GM23338 (cell line): ENCODE data around the gene FKBP5. TPM values are rescaled to one million over a fixed set of nuclear protein-coding genes. Genes with fewer than 3 reads are reported as not detected.

Source experiments
- ATAC-seq: fragments of 200-7000 bp; cut with Tn5 transposase; 3 replicates; pipeline ENCODE4 v1.9.1; 2020
- DNase-seq: peaks from one replicate; pipeline ENCODE4 v3.0.0-alpha.2; 2015; ENCODE audit warnings: low spot score
- H2AFZ ChIP-seq: fragments of 200-600 bp; sonication (generic); 2 replicates; pipeline ENCODE4 v1.8.0; 2016; ENCODE audit warnings: antibody characterized with exemption, mild to moderate bottlenecking, moderate library complexity
- H3F3A ChIP-seq: fragments of 200-600 bp; sonication (generic); replicated peaks from 2 replicates; pipeline ENCODE4 v1.8.0; 2017; ENCODE audit warnings: antibody characterized with exemption, mixed run types, low read depth
- H3K27ac ChIP-seq: fragments of 200-600 bp; sonication (generic); 2 replicates; pipeline ENCODE4 v1.6.1; 2016; ENCODE audit warnings: low read depth
- H3K27me3 ChIP-seq: fragments of 200-600 bp; sonication (generic); 2 replicates; pipeline ENCODE4 v1.8.0; 2016; ENCODE audit warnings: mild to moderate bottlenecking, mixed run types, moderate library complexity; ENCODE audit not compliant: insufficient read depth
- H3K36me3 ChIP-seq: fragments of 200-600 bp; sonication (generic); 2 replicates; pipeline ENCODE4 v1.8.0; 2016; ENCODE audit warnings: mild to moderate bottlenecking; ENCODE audit not compliant: insufficient read depth
- H3K4me1 ChIP-seq: fragments of 200-600 bp; sonication (generic); 2 replicates; pipeline ENCODE4 v1.8.0; 2016; ENCODE audit warnings: mild to moderate bottlenecking, moderate library complexity; ENCODE audit not compliant: insufficient read depth
- H3K4me2 ChIP-seq: fragments of 200-600 bp; sonication (generic); 2 replicates; pipeline ENCODE4 v1.7.1; 2017; ENCODE audit warnings: mixed run types
- H3K4me3 ChIP-seq: fragments of 200-600 bp; sonication (generic); 2 replicates; pipeline ENCODE4 v1.6.1; 2016; ENCODE audit warnings: mixed run types
- H3K79me2 ChIP-seq: fragments of 200-600 bp; sonication (generic); replicated peaks from 2 replicates; pipeline ENCODE4 v1.8.0; 2017; ENCODE audit warnings: mild to moderate bottlenecking; ENCODE audit not compliant: insufficient read depth
- H3K9me2 ChIP-seq: fragments of 200-600 bp; sonication (generic); 2 replicates; pipeline ENCODE4 v1.8.0; 2017; ENCODE audit not compliant: insufficient read depth
- H4K20me1 ChIP-seq: fragments of 200-600 bp; sonication (generic); replicated peaks from 2 replicates; pipeline ENCODE4 v1.8.0; 2017; ENCODE audit warnings: mild to moderate bottlenecking; ENCODE audit not compliant: insufficient read depth
- H3K27ac Mint-ChIP-seq: 2 replicates; pipeline ENCODE4 v1.8.0; 2020; ENCODE audit warnings: inconsistent platforms, mild to moderate bottlenecking, moderate library complexity, mixed read lengths
- H3K27me3 Mint-ChIP-seq: 3 replicates; pipeline ENCODE4 v1.8.0; 2022; ENCODE audit warnings: low read depth, mild to moderate bottlenecking, moderate library complexity, mixed read lengths, inconsistent platforms; ENCODE audit not compliant: insufficient read depth, poor library complexity
- H3K36me3 Mint-ChIP-seq: 3 replicates; pipeline ENCODE4 v1.8.0; 2021; ENCODE audit warnings: low read depth, mild to moderate bottlenecking, inconsistent platforms, moderate library complexity, mixed read lengths
- H3K4me1 Mint-ChIP-seq: 3 replicates; pipeline ENCODE4 v1.8.0; 2020; ENCODE audit warnings: mild to moderate bottlenecking, inconsistent platforms, mixed read lengths
- H3K4me3 Mint-ChIP-seq: 3 replicates; pipeline ENCODE4 v1.8.0; 2021; ENCODE audit warnings: moderate library complexity, mild to moderate bottlenecking, inconsistent platforms, mixed read lengths
- H3K9me3 Mint-ChIP-seq: 3 replicates; pipeline ENCODE4 v1.8.0; 2020; ENCODE audit warnings: moderate library complexity, mild to moderate bottlenecking, inconsistent platforms, mixed read lengths
- EZH2 ChIP-seq: fragments of 200-600 bp; sonication (generic); IDR thresholded peaks from one replicate; pipeline ENCODE4 v1.8.0; 2017; ENCODE audit warnings: antibody characterized with exemption, mild to moderate bottlenecking, low read depth; ENCODE audit not compliant: unreplicated experiment
- STAT1 ChIP-seq: IDR thresholded peaks from one replicate; pipeline ENCODE4 v1.6.1; 2016; ENCODE audit warnings: antibody characterized with exemption; ENCODE audit not compliant: unreplicated experiment
- ZNF114 ChIP-seq: fragments of 250-450 bp; sonication (Bioruptor Pico); IDR thresholded peaks from 2 replicates; pipeline ENCODE4 v1.5.0; 2020; ENCODE audit warnings: mild to moderate bottlenecking, moderate library complexity
- polyA plus RNA-seq: library from polyadenylated mRNA; unstranded; fragments of >200 nt; fragmentation: Nextera tagmentation; extraction: Ambion mirVana; gene quantifications from 2 replicates; pipeline ENCODE4 v1.2.1, GENCODE V29; 2016
- total RNA-seq: library from RNA; depleted of rRNA; stranded (reverse); fragments of >200 nt; shearing (Covaris generic); gene quantifications from 2 replicates; pipeline ENCODE4 v1.2.3, GENCODE V29; 2014
- TF ChIP-seq, protein P1 (sequence below), 2 experiments: fragments of 200-600 bp in 1 of 2; sonication (generic) in 1 of 2; conservative IDR thresholded peaks; 2 replicates each; pipeline versions ENCODE4 v1.5.1 to v1.6.1; 2016 to 2017; ENCODE audit warnings: antibody characterized with exemption in 2 of 2, low read depth in 2 of 2, mild to moderate bottlenecking in 2 of 2, moderate library complexity in 1 of 2
- TF ChIP-seq, protein P2 (sequence below): IDR thresholded peaks from one replicate; pipeline ENCODE4 v1.6.1; 2018; ENCODE audit warnings: antibody characterized with exemption; ENCODE audit not compliant: unreplicated experiment
- TF ChIP-seq, protein P3 (sequence below): fragments of 250-450 bp; sonication (Bioruptor Pico); IDR thresholded peaks from 2 replicates; pipeline ENCODE4 v1.5.0; 2020; ENCODE audit warnings: mild to moderate bottlenecking, moderate library complexity

FKBP5 gene
- total and polyA plus RNA-seq, 2 experiments from 2014 or later: 19.8 to 28.6 TPM

DNA sequence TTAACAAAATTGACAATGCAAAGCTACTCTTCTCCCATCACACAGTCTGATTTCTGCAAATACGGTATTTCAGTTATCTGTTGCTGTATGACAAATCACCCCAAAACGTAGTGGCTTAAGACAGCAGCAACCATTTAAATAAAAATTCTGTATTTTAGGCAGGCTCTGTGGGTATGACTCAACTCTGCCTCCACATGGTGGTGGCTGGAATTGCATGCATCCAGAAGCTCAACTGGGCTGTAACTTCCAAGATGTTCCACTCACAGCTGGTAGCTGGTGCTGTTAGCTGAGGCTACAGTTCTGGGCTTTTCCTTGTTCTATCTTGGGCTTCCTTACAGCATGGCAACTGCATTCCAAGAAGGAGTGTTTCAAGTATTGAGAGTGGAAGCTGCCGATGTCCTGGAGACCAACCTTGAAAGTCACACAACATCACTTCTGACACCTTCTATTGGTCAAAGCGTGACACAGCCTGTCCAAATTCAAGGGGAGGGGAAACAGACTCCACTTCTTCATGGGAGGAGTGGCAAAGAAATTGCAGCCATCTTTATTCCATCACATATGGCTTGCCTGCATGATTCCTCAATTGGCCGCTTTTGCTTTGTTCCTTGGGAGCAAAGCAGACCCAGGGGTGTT lies 136.3 kb downstream of the FKBP5 start:
- H3K9me3 Mint-ChIP-seq: no peaks in the 10 kb centered on the region; the same call in 2 of the 3 replicates
- Histone ChIP-seq H2AFZ (no peak overlapping the region), H3K4me3 (no peak overlapping the region), H3K4me2 (no peak overlapping the region), H3F3A (no peaks in the 10 kb centered on the region), H3K79me2 (no peaks in the 10 kb centered on the region), H3K4me1 (no peaks in the 10 kb centered on the region), H4K20me1 (no peaks in the 10 kb centered on the region), H3K27ac (no peak overlapping the region), H3K9me2 (0 out of 2 replicates have a peak, but pooled peaks cover 2% of the 10 kb centered on the region), H3K36me3 (no peaks in the 10 kb centered on the region), H3K27me3 (no peaks in the 10 kb centered on the region)
- H3K36me3 Mint-ChIP-seq: no peaks in the 10 kb centered on the region
- H3K4me1 Mint-ChIP-seq: no peaks in the 10 kb centered on the region
- no peaks in the 10 kb centered on the region for H3K27me3 Mint-ChIP-seq
- no peak overlapping the region for H3K4me3 Mint-ChIP-seq
- ATAC-seq: peak; percentile 78
- TF ChIP-seq, protein P1, sequence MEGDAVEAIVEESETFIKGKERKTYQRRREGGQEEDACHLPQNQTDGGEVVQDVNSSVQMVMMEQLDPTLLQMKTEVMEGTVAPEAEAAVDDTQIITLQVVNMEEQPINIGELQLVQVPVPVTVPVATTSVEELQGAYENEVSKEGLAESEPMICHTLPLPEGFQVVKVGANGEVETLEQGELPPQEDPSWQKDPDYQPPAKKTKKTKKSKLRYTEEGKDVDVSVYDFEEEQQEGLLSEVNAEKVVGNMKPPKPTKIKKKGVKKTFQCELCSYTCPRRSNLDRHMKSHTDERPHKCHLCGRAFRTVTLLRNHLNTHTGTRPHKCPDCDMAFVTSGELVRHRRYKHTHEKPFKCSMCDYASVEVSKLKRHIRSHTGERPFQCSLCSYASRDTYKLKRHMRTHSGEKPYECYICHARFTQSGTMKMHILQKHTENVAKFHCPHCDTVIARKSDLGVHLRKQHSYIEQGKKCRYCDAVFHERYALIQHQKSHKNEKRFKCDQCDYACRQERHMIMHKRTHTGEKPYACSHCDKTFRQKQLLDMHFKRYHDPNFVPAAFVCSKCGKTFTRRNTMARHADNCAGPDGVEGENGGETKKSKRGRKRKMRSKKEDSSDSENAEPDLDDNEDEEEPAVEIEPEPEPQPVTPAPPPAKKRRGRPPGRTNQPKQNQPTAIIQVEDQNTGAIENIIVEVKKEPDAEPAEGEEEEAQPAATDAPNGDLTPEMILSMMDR (conservative IDR thresholded peaks at IDR 0.05; ENCODE audit: low read depth in 2 of 2): peak; percentile 90 to 96
- no peak for TF ChIP-seq ZNF114 (CRISPR knock-in tag)
- H3K27ac Mint-ChIP-seq: no peak overlapping the region
- DNase-seq: peak; percentile 79

DNA sequence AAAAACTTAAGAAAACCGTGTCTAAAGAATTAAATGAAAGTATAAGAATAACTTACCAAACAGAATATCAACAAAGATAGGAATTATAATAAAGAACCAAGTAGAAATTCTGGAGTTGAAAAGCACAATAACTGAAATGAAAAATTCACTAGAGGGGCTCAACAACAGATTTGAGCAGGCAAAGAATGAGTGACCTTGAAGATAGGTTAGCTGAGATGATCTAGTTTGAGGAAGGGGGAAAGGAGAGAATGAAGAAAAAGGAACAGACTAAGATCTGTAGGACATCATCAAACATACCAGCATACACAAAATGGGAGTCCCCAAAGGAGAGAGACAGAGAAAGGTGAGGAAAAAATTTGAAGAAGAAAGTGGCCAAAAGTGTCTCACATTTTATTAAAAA lies 138.3 kb downstream of the FKBP5 start:
- Histone ChIP-seq H4K20me1 (no peaks in the 10 kb centered on the region), H3K36me3 (no peaks in the 10 kb centered on the region), H3K27me3 (no peaks in the 10 kb centered on the region)

More for the DNA sequence above, 138.3 kb downstream of the FKBP5 start:
- Histone ChIP-seq H3K4me1 (no peaks in the 10 kb centered on the region), H2AFZ (no peak overlapping the region), H3K27ac (no peak overlapping the region), H3F3A (no peaks in the 10 kb centered on the region), H3K79me2 (no peaks in the 10 kb centered on the region), H3K4me3 (no peak overlapping the region), H3K4me2 (no peak overlapping the region), H3K9me2 (no peaks in the 10 kb centered on the region)
- H3K9me3 Mint-ChIP-seq: no peaks in the 10 kb centered on the region; the same call in 2 of the 3 replicates
- DNase-seq (no peak), ATAC-seq (no peak)
- no peaks in the 10 kb centered on the region for H3K36me3 Mint-ChIP-seq
- H3K4me3 Mint-ChIP-seq: no peak overlapping the region
- H3K27me3 Mint-ChIP-seq: no peaks in the 10 kb centered on the region
- no peak overlapping the region for H3K27ac Mint-ChIP-seq
- H3K4me1 Mint-ChIP-seq: peaks cover 2% of the 10 kb centered on the region
- TF ChIP-seq, protein P2, sequence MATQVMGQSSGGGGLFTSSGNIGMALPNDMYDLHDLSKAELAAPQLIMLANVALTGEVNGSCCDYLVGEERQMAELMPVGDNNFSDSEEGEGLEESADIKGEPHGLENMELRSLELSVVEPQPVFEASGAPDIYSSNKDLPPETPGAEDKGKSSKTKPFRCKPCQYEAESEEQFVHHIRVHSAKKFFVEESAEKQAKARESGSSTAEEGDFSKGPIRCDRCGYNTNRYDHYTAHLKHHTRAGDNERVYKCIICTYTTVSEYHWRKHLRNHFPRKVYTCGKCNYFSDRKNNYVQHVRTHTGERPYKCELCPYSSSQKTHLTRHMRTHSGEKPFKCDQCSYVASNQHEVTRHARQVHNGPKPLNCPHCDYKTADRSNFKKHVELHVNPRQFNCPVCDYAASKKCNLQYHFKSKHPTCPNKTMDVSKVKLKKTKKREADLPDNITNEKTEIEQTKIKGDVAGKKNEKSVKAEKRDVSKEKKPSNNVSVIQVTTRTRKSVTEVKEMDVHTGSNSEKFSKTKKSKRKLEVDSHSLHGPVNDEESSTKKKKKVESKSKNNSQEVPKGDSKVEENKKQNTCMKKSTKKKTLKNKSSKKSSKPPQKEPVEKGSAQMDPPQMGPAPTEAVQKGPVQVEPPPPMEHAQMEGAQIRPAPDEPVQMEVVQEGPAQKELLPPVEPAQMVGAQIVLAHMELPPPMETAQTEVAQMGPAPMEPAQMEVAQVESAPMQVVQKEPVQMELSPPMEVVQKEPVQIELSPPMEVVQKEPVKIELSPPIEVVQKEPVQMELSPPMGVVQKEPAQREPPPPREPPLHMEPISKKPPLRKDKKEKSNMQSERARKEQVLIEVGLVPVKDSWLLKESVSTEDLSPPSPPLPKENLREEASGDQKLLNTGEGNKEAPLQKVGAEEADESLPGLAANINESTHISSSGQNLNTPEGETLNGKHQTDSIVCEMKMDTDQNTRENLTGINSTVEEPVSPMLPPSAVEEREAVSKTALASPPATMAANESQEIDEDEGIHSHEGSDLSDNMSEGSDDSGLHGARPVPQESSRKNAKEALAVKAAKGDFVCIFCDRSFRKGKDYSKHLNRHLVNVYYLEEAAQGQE: no peak
- TF ChIP-seq EZH2 (no peak), STAT1 (no peak)
- TF ChIP-seq, protein P1 (conservative IDR thresholded peaks at IDR 0.05; ENCODE audit: low read depth in 2 of 2): no peak
- TF ChIP-seq, protein P3, sequence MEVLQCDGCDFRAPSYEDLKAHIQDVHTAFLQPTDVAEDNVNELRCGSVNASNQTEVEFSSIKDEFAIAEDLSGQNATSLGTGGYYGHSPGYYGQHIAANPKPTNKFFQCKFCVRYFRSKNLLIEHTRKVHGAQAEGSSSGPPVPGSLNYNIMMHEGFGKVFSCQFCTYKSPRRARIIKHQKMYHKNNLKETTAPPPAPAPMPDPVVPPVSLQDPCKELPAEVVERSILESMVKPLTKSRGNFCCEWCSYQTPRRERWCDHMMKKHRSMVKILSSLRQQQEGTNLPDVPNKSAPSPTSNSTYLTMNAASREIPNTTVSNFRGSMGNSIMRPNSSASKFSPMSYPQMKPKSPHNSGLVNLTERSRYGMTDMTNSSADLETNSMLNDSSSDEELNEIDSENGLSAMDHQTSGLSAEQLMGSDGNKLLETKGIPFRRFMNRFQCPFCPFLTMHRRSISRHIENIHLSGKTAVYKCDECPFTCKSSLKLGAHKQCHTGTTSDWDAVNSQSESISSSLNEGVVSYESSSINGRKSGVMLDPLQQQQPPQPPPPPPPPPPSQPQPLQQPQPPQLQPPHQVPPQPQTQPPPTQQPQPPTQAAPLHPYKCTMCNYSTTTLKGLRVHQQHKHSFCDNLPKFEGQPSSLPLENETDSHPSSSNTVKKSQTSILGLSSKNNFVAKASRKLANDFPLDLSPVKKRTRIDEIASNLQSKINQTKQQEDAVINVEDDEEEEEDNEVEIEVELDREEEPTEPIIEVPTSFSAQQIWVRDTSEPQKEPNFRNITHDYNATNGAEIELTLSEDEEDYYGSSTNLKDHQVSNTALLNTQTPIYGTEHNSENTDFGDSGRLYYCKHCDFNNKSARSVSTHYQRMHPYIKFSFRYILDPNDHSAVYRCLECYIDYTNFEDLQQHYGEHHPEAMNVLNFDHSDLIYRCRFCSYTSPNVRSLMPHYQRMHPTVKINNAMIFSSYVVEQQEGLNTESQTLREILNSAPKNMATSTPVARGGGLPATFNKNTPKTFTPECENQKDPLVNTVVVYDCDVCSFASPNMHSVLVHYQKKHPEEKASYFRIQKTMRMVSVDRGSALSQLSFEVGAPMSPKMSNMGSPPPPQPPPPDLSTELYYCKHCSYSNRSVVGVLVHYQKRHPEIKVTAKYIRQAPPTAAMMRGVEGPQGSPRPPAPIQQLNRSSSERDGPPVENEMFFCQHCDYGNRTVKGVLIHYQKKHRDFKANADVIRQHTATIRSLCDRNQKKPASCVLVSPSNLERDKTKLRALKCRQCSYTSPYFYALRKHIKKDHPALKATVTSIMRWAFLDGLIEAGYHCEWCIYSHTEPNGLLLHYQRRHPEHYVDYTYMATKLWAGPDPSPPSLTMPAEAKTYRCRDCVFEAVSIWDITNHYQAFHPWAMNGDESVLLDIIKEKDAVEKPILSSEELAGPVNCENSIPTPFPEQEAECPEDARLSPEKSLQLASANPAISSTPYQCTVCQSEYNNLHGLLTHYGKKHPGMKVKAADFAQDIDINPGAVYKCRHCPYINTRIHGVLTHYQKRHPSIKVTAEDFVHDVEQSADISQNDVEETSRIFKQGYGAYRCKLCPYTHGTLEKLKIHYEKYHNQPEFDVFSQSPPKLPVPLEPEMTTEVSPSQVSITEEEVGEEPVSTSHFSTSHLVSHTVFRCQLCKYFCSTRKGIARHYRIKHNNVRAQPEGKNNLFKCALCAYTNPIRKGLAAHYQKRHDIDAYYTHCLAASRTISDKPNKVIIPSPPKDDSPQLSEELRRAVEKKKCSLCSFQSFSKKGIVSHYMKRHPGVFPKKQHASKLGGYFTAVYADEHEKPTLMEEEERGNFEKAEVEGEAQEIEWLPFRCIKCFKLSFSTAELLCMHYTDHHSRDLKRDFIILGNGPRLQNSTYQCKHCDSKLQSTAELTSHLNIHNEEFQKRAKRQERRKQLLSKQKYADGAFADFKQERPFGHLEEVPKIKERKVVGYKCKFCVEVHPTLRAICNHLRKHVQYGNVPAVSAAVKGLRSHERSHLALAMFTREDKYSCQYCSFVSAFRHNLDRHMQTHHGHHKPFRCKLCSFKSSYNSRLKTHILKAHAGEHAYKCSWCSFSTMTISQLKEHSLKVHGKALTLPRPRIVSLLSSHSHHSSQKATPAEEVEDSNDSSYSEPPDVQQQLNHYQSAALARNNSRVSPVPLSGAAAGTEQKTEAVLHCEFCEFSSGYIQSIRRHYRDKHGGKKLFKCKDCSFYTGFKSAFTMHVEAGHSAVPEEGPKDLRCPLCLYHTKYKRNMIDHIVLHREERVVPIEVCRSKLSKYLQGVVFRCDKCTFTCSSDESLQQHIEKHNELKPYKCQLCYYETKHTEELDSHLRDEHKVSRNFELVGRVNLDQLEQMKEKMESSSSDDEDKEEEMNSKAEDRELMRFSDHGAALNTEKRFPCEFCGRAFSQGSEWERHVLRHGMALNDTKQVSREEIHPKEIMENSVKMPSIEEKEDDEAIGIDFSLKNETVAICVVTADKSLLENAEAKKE (CRISPR knock-in tag): no peak
